GM23338 (cell line): ENCODE results near the gene CCNI2. TPM values are rescaled to one million over a fixed set of nuclear protein-coding genes. Genes with fewer than 3 reads are reported as not detected.

ENCODE experiments used
- ATAC-seq: fragments of 200-7000 bp; cut with Tn5 transposase; 3 replicates; pipeline ENCODE4 v1.9.1; 2020
- DNase-seq: peaks from one replicate; pipeline ENCODE4 v3.0.0-alpha.2; 2015; ENCODE audit warnings: low spot score
- H2AFZ ChIP-seq: fragments of 200-600 bp; sonication (generic); 2 replicates; pipeline ENCODE4 v1.8.0; 2016; ENCODE audit warnings: antibody characterized with exemption, mild to moderate bottlenecking, moderate library complexity
- H3F3A ChIP-seq: fragments of 200-600 bp; sonication (generic); replicated peaks from 2 replicates; pipeline ENCODE4 v1.8.0; 2017; ENCODE audit warnings: antibody characterized with exemption, mixed run types, low read depth
- H3K27ac ChIP-seq: fragments of 200-600 bp; sonication (generic); 2 replicates; pipeline ENCODE4 v1.6.1; 2016; ENCODE audit warnings: low read depth
- H3K27me3 ChIP-seq: fragments of 200-600 bp; sonication (generic); 2 replicates; pipeline ENCODE4 v1.8.0; 2016; ENCODE audit warnings: mild to moderate bottlenecking, mixed run types, moderate library complexity; ENCODE audit not compliant: insufficient read depth
- H3K36me3 ChIP-seq: fragments of 200-600 bp; sonication (generic); 2 replicates; pipeline ENCODE4 v1.8.0; 2016; ENCODE audit warnings: mild to moderate bottlenecking; ENCODE audit not compliant: insufficient read depth
- H3K4me1 ChIP-seq: fragments of 200-600 bp; sonication (generic); 2 replicates; pipeline ENCODE4 v1.8.0; 2016; ENCODE audit warnings: mild to moderate bottlenecking, moderate library complexity; ENCODE audit not compliant: insufficient read depth
- H3K4me2 ChIP-seq: fragments of 200-600 bp; sonication (generic); 2 replicates; pipeline ENCODE4 v1.7.1; 2017; ENCODE audit warnings: mixed run types
- H3K4me3 ChIP-seq: fragments of 200-600 bp; sonication (generic); 2 replicates; pipeline ENCODE4 v1.6.1; 2016; ENCODE audit warnings: mixed run types
- H3K79me2 ChIP-seq: fragments of 200-600 bp; sonication (generic); replicated peaks from 2 replicates; pipeline ENCODE4 v1.8.0; 2017; ENCODE audit warnings: mild to moderate bottlenecking; ENCODE audit not compliant: insufficient read depth
- H3K9me2 ChIP-seq: fragments of 200-600 bp; sonication (generic); 2 replicates; pipeline ENCODE4 v1.8.0; 2017; ENCODE audit not compliant: insufficient read depth
- H4K20me1 ChIP-seq: fragments of 200-600 bp; sonication (generic); replicated peaks from 2 replicates; pipeline ENCODE4 v1.8.0; 2017; ENCODE audit warnings: mild to moderate bottlenecking; ENCODE audit not compliant: insufficient read depth
- H3K27ac Mint-ChIP-seq: 2 replicates; pipeline ENCODE4 v1.8.0; 2020; ENCODE audit warnings: inconsistent platforms, mild to moderate bottlenecking, moderate library complexity, mixed read lengths
- H3K27me3 Mint-ChIP-seq: 3 replicates; pipeline ENCODE4 v1.8.0; 2022; ENCODE audit warnings: low read depth, mild to moderate bottlenecking, moderate library complexity, mixed read lengths, inconsistent platforms; ENCODE audit not compliant: insufficient read depth, poor library complexity
- H3K36me3 Mint-ChIP-seq: 3 replicates; pipeline ENCODE4 v1.8.0; 2021; ENCODE audit warnings: low read depth, mild to moderate bottlenecking, inconsistent platforms, moderate library complexity, mixed read lengths
- H3K4me1 Mint-ChIP-seq: 3 replicates; pipeline ENCODE4 v1.8.0; 2020; ENCODE audit warnings: mild to moderate bottlenecking, inconsistent platforms, mixed read lengths
- H3K4me3 Mint-ChIP-seq: 3 replicates; pipeline ENCODE4 v1.8.0; 2021; ENCODE audit warnings: moderate library complexity, mild to moderate bottlenecking, inconsistent platforms, mixed read lengths
- H3K9me3 Mint-ChIP-seq: 3 replicates; pipeline ENCODE4 v1.8.0; 2020; ENCODE audit warnings: moderate library complexity, mild to moderate bottlenecking, inconsistent platforms, mixed read lengths
- CREB1 ChIP-seq: fragments of 250-450 bp; sonication (Bioruptor Pico); IDR thresholded peaks from 2 replicates; pipeline ENCODE4 v1.5.0; 2020; ENCODE audit warnings: low read depth, mild to moderate bottlenecking, moderate library complexity
- CTCF ChIP-seq, 2 experiments: fragments of 200-600 bp in 1 of 2; sonication (generic) in 1 of 2; conservative IDR thresholded peaks; 2 replicates each; pipeline versions ENCODE4 v1.5.1 to v1.6.1; 2016 to 2017; ENCODE audit warnings: antibody characterized with exemption in 2 of 2, low read depth in 2 of 2, mild to moderate bottlenecking in 2 of 2, moderate library complexity in 1 of 2
- ETS1 ChIP-seq: IDR thresholded peaks from 2 replicates; pipeline ENCODE4 v1.6.1; 2016; ENCODE audit warnings: antibody characterized with exemption
- EZH2 ChIP-seq: fragments of 200-600 bp; sonication (generic); IDR thresholded peaks from one replicate; pipeline ENCODE4 v1.8.0; 2017; ENCODE audit warnings: antibody characterized with exemption, mild to moderate bottlenecking, low read depth; ENCODE audit not compliant: unreplicated experiment
- REST ChIP-seq: IDR thresholded peaks from one replicate; pipeline ENCODE4 v1.6.1; 2018; ENCODE audit warnings: antibody characterized with exemption; ENCODE audit not compliant: unreplicated experiment
- ZNF114 ChIP-seq: fragments of 250-450 bp; sonication (Bioruptor Pico); IDR thresholded peaks from 2 replicates; pipeline ENCODE4 v1.5.0; 2020; ENCODE audit warnings: mild to moderate bottlenecking, moderate library complexity
- ZNF331 ChIP-seq: fragments of 250-450 bp; sonication (Bioruptor Pico); IDR thresholded peaks from 2 replicates; pipeline ENCODE4 v1.5.0; 2020; ENCODE audit warnings: low read depth, mild to moderate bottlenecking, moderate library complexity
- polyA plus RNA-seq: library from polyadenylated mRNA; unstranded; fragments of >200 nt; fragmentation: Nextera tagmentation; extraction: Ambion mirVana; gene quantifications from 2 replicates; pipeline ENCODE4 v1.2.1, GENCODE V29; 2016
- total RNA-seq: library from RNA; depleted of rRNA; stranded (reverse); fragments of >200 nt; shearing (Covaris generic); gene quantifications from 2 replicates; pipeline ENCODE4 v1.2.3, GENCODE V29; 2014

The CCNI2 gene
- total and polyA plus RNA-seq, 2 experiments from 2014 or later = 0.55 to 2.5 TPM

GRCh38 chr5:132766806-132767055 lies 19.5 kb downstream of the CCNI2 start:
- Mint-ChIP-seq H3K27ac (no peak overlapping the region), H3K4me1 (peaks cover 9% of the 10 kb centered on the region; the same call in 2 of the 3 replicates), H3K36me3 (peaks cover 15% of the 10 kb centered on the region; the same call in 1 of the 3 replicates), H3K9me3 (no peaks in the 10 kb centered on the region), H3K4me3 (no peak overlapping the region), H3K27me3 (peaks cover 10% of the 10 kb centered on the region)
- H2AFZ ChIP-seq = no peak overlapping the region
- H3K27ac ChIP-seq = no peak overlapping the region
- DNase-seq (no peak), ATAC-seq (no peak)
- H3F3A ChIP-seq = no peaks in the 10 kb centered on the region
- H3K4me1 ChIP-seq = peaks cover 7% of the 10 kb centered on the region; the same call in 1 of the 2 replicates
- H4K20me1 ChIP-seq = no peaks in the 10 kb centered on the region
- no peaks in the 10 kb centered on the region; the same call in 1 of the 2 replicates for H3K9me2 ChIP-seq
- no peaks in the 10 kb centered on the region for H3K27me3 ChIP-seq
- TF ChIP-seq REST (no peak), ZNF331 (CRISPR knock-in tag) (no peak), CTCF (conservative IDR thresholded peaks at IDR 0.05; ENCODE audit: low read depth in 2 of 2) (no peak), EZH2 (no peak)
- H3K79me2 ChIP-seq = 0 out of 2 replicates have a peak, but pooled peaks cover 4% of the 10 kb centered on the region
- no peak overlapping the region for H3K4me3 ChIP-seq
- H3K36me3 ChIP-seq = no peaks in the 10 kb centered on the region
- H3K4me2 ChIP-seq = no peak overlapping the region

- peaks cover 15% of the 10 kb centered on the region; the same call in 1 of the 3 replicates for H3K36me3 Mint-ChIP-seq
- H3K4me3 Mint-ChIP-seq = no peak overlapping the region
- Histone ChIP-seq H3F3A (no peaks in the 10 kb centered on the region), H3K4me3 (no peak overlapping the region), H3K4me1 (peaks cover 7% of the 10 kb centered on the region; the same call in 1 of the 2 replicates), H2AFZ (no peak overlapping the region), H3K27me3 (no peaks in the 10 kb centered on the region), H3K79me2 (0 out of 2 replicates have a peak, but pooled peaks cover 4% of the 10 kb centered on the region), H3K4me2 (no peak overlapping the region), H3K9me2 (peaks cover 2% of the 10 kb centered on the region; the same call in 1 of the 2 replicates), H3K27ac (no peak overlapping the region), H4K20me1 (no peaks in the 10 kb centered on the region), H3K36me3 (no peaks in the 10 kb centered on the region)
- DNase-seq = no peak
- ATAC-seq = no peak
- H3K27ac Mint-ChIP-seq = no peak overlapping the region
- no peaks in the 10 kb centered on the region for H3K9me3 Mint-ChIP-seq
- H3K27me3 Mint-ChIP-seq = peaks cover 11% of the 10 kb centered on the region
- H3K4me1 Mint-ChIP-seq = peaks cover 13% of the 10 kb centered on the region
- TF ChIP-seq ZNF331 (CRISPR knock-in tag) (no peak), CTCF (conservative IDR thresholded peaks at IDR 0.05; ENCODE audit: low read depth in 2 of 2) (no peak), ETS1 (no peak), CREB1 (CRISPR knock-in tag) (no peak), ZNF114 (CRISPR knock-in tag) (no peak)
Observed at GRCh38 chr5:132767150-132767549, 19.9 kb downstream of the CCNI2 start.
